DOHH2 (cell line): ENCODE measurements around the gene KRTAP9-1.

Source experiments
- H3F3A ChIP-seq: fragments of 200-600 bp; sonication (generic), shearing (Covaris generic); 2 replicates; pipeline ENCODE4 v1.6.0; 2016; ENCODE audit warnings: antibody characterized with exemption, mild to moderate bottlenecking; ENCODE audit not compliant: control insufficient read depth, insufficient read depth
- H3K27ac ChIP-seq: fragments of 200-600 bp; sonication (generic); 2 replicates; pipeline ENCODE4 v1.5.1; 2014; ENCODE audit warnings: low read depth, mild to moderate bottlenecking, low read length, moderate library complexity
- H3K27me3 ChIP-seq: fragments of 200-600 bp; sonication (generic); 2 replicates; pipeline ENCODE4 v1.6.1; 2014; ENCODE audit warnings: mild to moderate bottlenecking, low read length, mixed read lengths; ENCODE audit not compliant: control insufficient read depth
- H3K36me3 ChIP-seq: fragments of 200-600 bp; sonication (generic); 2 replicates; pipeline ENCODE4 v1.6.1; 2014; ENCODE audit warnings: mild to moderate bottlenecking, low read length, moderate library complexity, mixed read lengths; ENCODE audit not compliant: control insufficient read depth
- H3K4me1 ChIP-seq: fragments of 200-600 bp; sonication (generic); 2 replicates; pipeline ENCODE4 v1.6.1; 2014; ENCODE audit warnings: mild to moderate bottlenecking, low read length, mixed read lengths; ENCODE audit not compliant: control insufficient read depth
- H3K4me2 ChIP-seq: fragments of 200-600 bp; sonication (generic); 2 replicates; pipeline ENCODE4 v1.6.0; 2014; ENCODE audit warnings: mild to moderate bottlenecking, low read length, moderate library complexity
- H3K4me3 ChIP-seq: fragments of 200-600 bp; sonication (generic); 2 replicates; pipeline ENCODE4 v1.5.1; 2014; ENCODE audit warnings: mild to moderate bottlenecking, low read length, mixed read lengths
- H3K79me2 ChIP-seq: fragments of 200-600 bp; sonication (generic); 2 replicates; pipeline ENCODE4 v1.6.1; 2014; ENCODE audit warnings: mild to moderate bottlenecking, low read length, mixed read lengths; ENCODE audit not compliant: control insufficient read depth
- H3K9me2 ChIP-seq: fragments of 200-600 bp; sonication (generic); replicated peaks from 2 replicates; pipeline ENCODE4 v1.6.1; 2014; ENCODE audit warnings: mild to moderate bottlenecking, low read length, mixed read lengths; ENCODE audit not compliant: control insufficient read depth
- H3K9me3 ChIP-seq: fragments of 200-600 bp; sonication (generic); 2 replicates; pipeline ENCODE4 v1.6.1; 2014; ENCODE audit warnings: antibody characterized with exemption, low read length, mixed read lengths; ENCODE audit not compliant: control insufficient read depth, insufficient read depth
- H4K20me1 ChIP-seq: fragments of 200-600 bp; sonication (generic); 2 replicates; pipeline ENCODE4 v1.6.0; 2014; ENCODE audit warnings: low read depth, mild to moderate bottlenecking, antibody characterized with exemption, low read length, moderate library complexity; ENCODE audit not compliant: control insufficient read depth, insufficient read depth
- CTCF ChIP-seq: fragments of 200-600 bp; sonication (generic); IDR thresholded peaks from one replicate; pipeline ENCODE4 v1.5.1; 2014; ENCODE audit warnings: antibody characterized with exemption, mild to moderate bottlenecking, low read depth, low read length; ENCODE audit not compliant: poor library complexity, severe bottlenecking
- EZH2phosphoT487 ChIP-seq: fragments of 200-600 bp; sonication (generic); IDR thresholded peaks from 2 replicates; pipeline ENCODE4 v1.6.1; 2017; ENCODE audit warnings: borderline replicate concordance, mild to moderate bottlenecking, antibody characterized with exemption, low read length, moderate library complexity, mixed read lengths

KRTAP9-1 gene

GRCh38 chr17:41160648-41161047 is 29.0 kb upstream of the KRTAP9-1 start, which contains the start of gene KRTAP4-4:
Gene KRTAP4-4 (minus strand): TSS chr17:41160748. CDS start chr17:41160691, 57 bp downstream.
- TF ChIP-seq EZH2phosphoT487 (no peak), CTCF (no peak)
- Histone ChIP-seq H3K27ac (no peak within 1 kb of the TSS), H4K20me1 (no peaks in the 10 kb centered on the region), H3K4me2 (no peak within 1 kb of the TSS), H3K4me3 (no peak within 1 kb of the TSS), H3F3A (no peaks in the 10 kb centered on the region), H3K79me2 (no peaks in the 10 kb centered on the region), H3K36me3 (no peaks in the 10 kb centered on the region), H3K9me3 (no peaks in the 10 kb centered on the region), H3K27me3 (no peaks in the 10 kb centered on the region), H3K4me1 (no peaks in the 10 kb centered on the region), H3K9me2 (no peaks in the 10 kb centered on the region)

- TF ChIP-seq CTCF (no peak), EZH2phosphoT487 (no peak)
- no peak overlapping the region for H3K27ac ChIP-seq
Measured at GRCh38 chr17:41163828-41164227, 25.9 kb upstream of the KRTAP9-1 start.

GRCh38 chr17:41167561-41167960 is 22.1 kb upstream of the KRTAP9-1 start:
- H3K4me3 ChIP-seq = no peak overlapping the region

More at GRCh38 chr17:41163828-41164227, 25.9 kb upstream of the KRTAP9-1 start:
- Histone ChIP-seq H3K36me3 (no peaks in the 10 kb centered on the region), H3K27me3 (no peaks in the 10 kb centered on the region), H3K4me1 (no peaks in the 10 kb centered on the region), H4K20me1 (no peaks in the 10 kb centered on the region), H3K9me3 (no peaks in the 10 kb centered on the region), H3F3A (no peaks in the 10 kb centered on the region), H3K4me2 (no peak overlapping the region), H3K79me2 (no peaks in the 10 kb centered on the region), H3K9me2 (no peaks in the 10 kb centered on the region), H3K4me3 (no peak overlapping the region)

More at GRCh38 chr17:41167561-41167960, 22.1 kb upstream of the KRTAP9-1 start:
- no peaks in the 10 kb centered on the region for H3K4me1 ChIP-seq
- H3K36me3 ChIP-seq = no peaks in the 10 kb centered on the region
- H3K27ac ChIP-seq = no peak overlapping the region
- H3K9me2 ChIP-seq = no peaks in the 10 kb centered on the region
- no peaks in the 10 kb centered on the region for H3F3A ChIP-seq
- H4K20me1 ChIP-seq = no peaks in the 10 kb centered on the region
- no peak overlapping the region for H3K4me2 ChIP-seq
- H3K79me2 ChIP-seq = no peaks in the 10 kb centered on the region
- no peaks in the 10 kb centered on the region for H3K9me3 ChIP-seq
- no peaks in the 10 kb centered on the region for H3K27me3 ChIP-seq
- TF ChIP-seq CTCF = no peak
- no peak for TF ChIP-seq EZH2phosphoT487
